Fibroblast of villous mesenchyme (primary cell): ENCODE measurements around the gene LEPR. TPM values are rescaled to one million over a fixed set of nuclear protein-coding genes. Genes with fewer than 3 reads are reported as not detected.
A peak's percentile ranks its signal among the peaks of the same experiment; 100 is the strongest.
"Not testable (repeated sequence)": the region's sequence is repeated elsewhere in the genome, so short reads cannot be mapped to it uniquely, and the experiment has no call there.

Experiments
- DNase-seq: peaks from one replicate; pipeline ENCODE4 v3.0.0-alpha.2; 2010; ENCODE audit warnings: low read depth
- H3K4me3 ChIP-seq: 2 replicates; pipeline ENCODE4 v1.5.1; 2011; ENCODE audit warnings: low read depth, mild to moderate bottlenecking, low read length
- CTCF ChIP-seq: IDR thresholded peaks from 2 replicates; pipeline ENCODE4 v1.5.1; 2012; ENCODE audit warnings: low read depth, mild to moderate bottlenecking, low read length; ENCODE audit not compliant: insufficient read depth
- small RNA-seq: library from RNA; depleted of rRNA; stranded (forward); fragments of <200 nt; gene quantifications from one replicate; pipeline ENCODE3, GENCODE V24; 2012
- total RNA-seq: library from RNA; depleted of rRNA; stranded (reverse); fragments of >200 nt; gene quantifications from 2 replicates; pipeline ENCODE4 v1.2.3, GENCODE V29; 2012

LEPR gene
- total RNA-seq, 1 donor, result 92.8 TPM

- peak; percentile 65 for TF ChIP-seq CTCF
- DNase-seq, result peak; percentile 31
- H3K4me3 ChIP-seq, result no peak overlapping the region
Observed at GRCh38 chr1:65459397-65459768, 38.9 kb downstream of the LEPR start.

- H3K4me3 ChIP-seq, DNase-seq: not testable (repeated sequence)
Observed at GRCh38 chr1:65465837-65466236, 45.4 kb downstream of the LEPR start.

- TF ChIP-seq CTCF, result peak; percentile 13
- peak; percentile 63 for DNase-seq
- no peak overlapping the region for H3K4me3 ChIP-seq
Observed at GRCh38 chr1:65467536-65467935, 47.1 kb downstream of the LEPR start.

- H3K4me3 ChIP-seq, result no peak overlapping the region
- TF ChIP-seq CTCF, result no peak
- DNase-seq, result no peak
Observed at GRCh38 chr1:65469126-65469888, 48.8 kb downstream of the LEPR start.

GRCh38 chr1:65469889-65470340, 49.4 kb downstream of the LEPR start:
- no peak for DNase-seq
- no peak overlapping the region for H3K4me3 ChIP-seq
- TF ChIP-seq CTCF, result no peak

Small RNA genes within 50 kb of the gene (small RNA-seq; reads per million reads assigned to genes)
- gene RNU2-15P, result not detected

Other genes with a start within 250 kb of the LEPR start
- gene DNAJC6, start 111.1 kb upstream of the LEPR start, total RNA-seq, result 12.2 and 24.6 TPM in 2 replicates
- gene LEPROT, start within 50 bp of the LEPR start, total RNA-seq, result 57.7 and 89.4 TPM in 2 replicates